ENCODE data around the gene TARS3. TPM values are rescaled to one million over a fixed set of nuclear protein-coding genes. Genes with fewer than 3 reads are reported as not detected.
A peak's percentile ranks its signal among the peaks of the same experiment; 100 is the strongest.

The TARS3 gene
- total RNA-seq, 1 experiment from 2014 or later = 5.8 TPM

GRCh38 chr15:101702077-101702476 lies 22.2 kb downstream of the TARS3 start:
- no peak for DNase-seq (ENCODE audit: low spot score)

- no peak for DNase-seq (ENCODE audit: low spot score)
These were observed 26.0 kb downstream of the TARS3 start for GRCh38 chr15:101698314-101698713.

GRCh38 chr15:101697488-101697887 lies 26.8 kb downstream of the TARS3 start:
- DNase-seq (ENCODE audit: low spot score) = no peak

GRCh38 chr15:101696829-101697228 lies 27.4 kb downstream of the TARS3 start:
- no peak for DNase-seq (ENCODE audit: low spot score)

- peak; percentile 7 for DNase-seq (ENCODE audit: low spot score)
These were observed 30.0 kb downstream of the TARS3 start for GRCh38 chr15:101694261-101694660.

GRCh38 chr15:101692801-101693598 lies 31.3 kb downstream of the TARS3 start:
- no peak for DNase-seq (ENCODE audit: low spot score)

- no peak for DNase-seq (ENCODE audit: low spot score)
These were observed 34.4 kb downstream of the TARS3 start for GRCh38 chr15:101689901-101690300.

GRCh38 chr15:101686718-101687117 lies 37.6 kb downstream of the TARS3 start:
- DNase-seq (ENCODE audit: low spot score) = no peak

- DNase-seq (ENCODE audit: low spot score) = no peak
These were observed 39.4 kb downstream of the TARS3 start for GRCh38 chr15:101684877-101685276.

- no peak for DNase-seq (ENCODE audit: low spot score)
These were observed 39.9 kb downstream of the TARS3 start for GRCh38 chr15:101684384-101684783.

- no peak for DNase-seq (ENCODE audit: low spot score)
These were observed 44.5 kb downstream of the TARS3 start for GRCh38 chr15:101679806-101680205.

GRCh38 chr15:101676921-101677329 lies 47.3 kb downstream of the TARS3 start:
- no peak for DNase-seq (ENCODE audit: low spot score)

- DNase-seq (ENCODE audit: low spot score) = no peak
These were observed 48.3 kb downstream of the TARS3 start for GRCh38 chr15:101675796-101676582.

- DNase-seq (ENCODE audit: low spot score) = no peak
These were observed 49.3 kb downstream of the TARS3 start for GRCh38 chr15:101675015-101675414.

- no peak for DNase-seq (ENCODE audit: low spot score)
These were observed 52.0 kb downstream of the TARS3 start for GRCh38 chr15:101672298-101672697.

- DNase-seq (ENCODE audit: low spot score) = no peak
These were observed 54.5 kb downstream of the TARS3 start for GRCh38 chr15:101669744-101670143.

GRCh38 chr15:101667881-101668280 lies 56.4 kb downstream of the TARS3 start:
- no peak for DNase-seq (ENCODE audit: low spot score)

- peak; percentile 61 for DNase-seq (ENCODE audit: low spot score)
These were observed 59.9 kb downstream of the TARS3 start for GRCh38 chr15:101664303-101664913.

GRCh38 chr15:101662203-101662602 lies 62.1 kb downstream of the TARS3 start:
- DNase-seq (ENCODE audit: low spot score) = no peak

GRCh38 chr15:101660005-101660404 lies 64.3 kb downstream of the TARS3 start:
- no peak for DNase-seq (ENCODE audit: low spot score)

GRCh38 chr15:101657968-101658784 lies 66.1 kb downstream of the TARS3 start:
- peak; percentile 73 for DNase-seq (ENCODE audit: low spot score)

- DNase-seq (ENCODE audit: low spot score) = no peak
These were observed 67.1 kb downstream of the TARS3 start for GRCh38 chr15:101657171-101657570.

Data from HT-29 (cell line).